ENCODE results near the gene DDX28. TPM values are rescaled to one million over a fixed set of nuclear protein-coding genes. Genes with fewer than 3 reads are reported as not detected.

The DDX28 gene
- total and polyA plus RNA-seq, 2 donors (not counting 3 experiments of a cell fraction or from before 2014, with no cell fraction given) = 8.4 to 12.5 TPM

- DNase-seq (ENCODE audit: low read depth, low spot score) (no peak), FAIRE-seq (no peak)
- ChIA-PET POLR2A (no interaction called here), CTCF (interaction anchor here (1.1 to 1.9 kb wide), 3 partner anchors 27 to 41 kb away, joined by 3 to 4 read pairs (median 3); no protein-coding TSS in a partner anchor)
- H3K27ac ChIP-seq (ENCODE audit: insufficient read depth, low read depth, low read length) = no peak overlapping the region
- H3K79me2 ChIP-seq (ENCODE audit: control insufficient read depth, insufficient read depth, low read length) = no peaks in the 10 kb centered on the region
- H2AFZ ChIP-seq (ENCODE audit: low read depth, low read length) = no peak overlapping the region
- no peaks in the 10 kb centered on the region for H3K9me1 ChIP-seq (replicated peaks; ENCODE audit: control insufficient read depth, extremely low read depth, insufficient read depth, low read length)
- no peaks in the 10 kb centered on the region for H3K4me1 ChIP-seq (ENCODE audit: control insufficient read depth, extremely low read depth, insufficient read depth, low read length)
- no peaks in the 10 kb centered on the region for H3K9me3 ChIP-seq (replicated peaks; ENCODE audit: control insufficient read depth, insufficient read depth, low read length)
- BruUV-seq (replicated peaks) = no TSS peak
- H3K4me2 ChIP-seq (ENCODE audit: insufficient read depth, low read length) = no peak overlapping the region
- no peaks in the 10 kb centered on the region for H3K36me3 ChIP-seq (ENCODE audit: control insufficient read depth in 2 of 2, extremely low read depth in 1 of 2, insufficient read depth in 2 of 2, low read length in 2 of 2)
- intact Hi-C loops (cut with micrococcal nuclease) (no loop called here), dilution Hi-C loops (cut with MboI; ENCODE audit: extremely low pct_ligation_motif_present, low sequenced_read_pairs) (no loop called here)
- H3K27me3 ChIP-seq (ENCODE audit: control insufficient read depth in 2 of 2, insufficient read depth in 2 of 2, low read length in 2 of 2) = no peaks in the 10 kb centered on the region
- H3K4me3 ChIP-seq (replicated peaks in 1 of 3; ENCODE audit: insufficient read depth in 1 of 3, low read depth in 1 of 3, low read length in 3 of 3) = no peak overlapping the region
- H4K20me1 ChIP-seq (replicated peaks; ENCODE audit: control insufficient read depth, extremely low read depth, insufficient read depth, low read length) = no peaks in the 10 kb centered on the region
- no peak for TF ChIP-seq EZH2 (IDR thresholded peaks at IDR 0.05; ENCODE audit: borderline replicate concordance, low read depth, low read length, severe bottlenecking)
- no peak for TF ChIP-seq CTCF (IDR thresholded peaks at IDR 0.05; ENCODE audit: extremely low read depth in 1 of 2, insufficient read depth in 1 of 2, low read depth in 1 of 2, low read length in 2 of 2)
- no peak for TF ChIP-seq POLR2A (IDR thresholded peaks at IDR 0.05; ENCODE audit: low read depth, low read length)
- TF ChIP-seq JUN (IDR thresholded peaks at IDR 0.05; ENCODE audit: borderline replicate concordance, insufficient read depth, insufficient read length, low read depth) = no peak
- no peak for TF ChIP-seq GATA2 (IDR thresholded peaks at IDR 0.05; ENCODE audit: insufficient read depth, insufficient read length, low read depth, low read length)
- TF ChIP-seq POLR2AphosphoS5 (IDR thresholded peaks at IDR 0.05; ENCODE audit: insufficient read depth, low read depth, low read length) = no peak
- TF ChIP-seq MYC (IDR thresholded peaks at IDR 0.05; ENCODE audit: low read depth, low read length) = no peak
- no peak for TF ChIP-seq FOS (IDR thresholded peaks at IDR 0.05; ENCODE audit: borderline replicate concordance, insufficient read depth, low read length)
- TF ChIP-seq, protein P1, sequence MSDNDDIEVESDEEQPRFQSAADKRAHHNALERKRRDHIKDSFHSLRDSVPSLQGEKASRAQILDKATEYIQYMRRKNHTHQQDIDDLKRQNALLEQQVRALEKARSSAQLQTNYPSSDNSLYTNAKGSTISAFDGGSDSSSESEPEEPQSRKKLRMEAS (IDR thresholded peaks at IDR 0.05; ENCODE audit: insufficient read depth, insufficient read length) = no peak
- H3K9ac ChIP-seq (replicated peaks; ENCODE audit: extremely low read depth, insufficient read depth, low read length) = no peak overlapping the region
Observed at GRCh38 chr16:68035227-68035626, 12.2 kb upstream of the DDX28 start.
